GM12892 (cell line): ENCODE measurements around the gene ALAS2.

ENCODE experiments used
- POLR2A ChIP-seq: IDR thresholded peaks from 2 replicates; pipeline ENCODE4 v1.6.1; 2011; ENCODE audit warnings: low read depth, low read length, control low read depth
- POLR2AphosphoS5 ChIP-seq: IDR thresholded peaks from 2 replicates; pipeline ENCODE4 v1.6.1; 2011; ENCODE audit warnings: low read depth, low read length, control low read depth
- TAF1 ChIP-seq: IDR thresholded peaks from 2 replicates; pipeline ENCODE4 v1.6.1; 2011; ENCODE audit warnings: low read depth, mild to moderate bottlenecking, control low read depth, low read length, borderline replicate concordance

DNA sequence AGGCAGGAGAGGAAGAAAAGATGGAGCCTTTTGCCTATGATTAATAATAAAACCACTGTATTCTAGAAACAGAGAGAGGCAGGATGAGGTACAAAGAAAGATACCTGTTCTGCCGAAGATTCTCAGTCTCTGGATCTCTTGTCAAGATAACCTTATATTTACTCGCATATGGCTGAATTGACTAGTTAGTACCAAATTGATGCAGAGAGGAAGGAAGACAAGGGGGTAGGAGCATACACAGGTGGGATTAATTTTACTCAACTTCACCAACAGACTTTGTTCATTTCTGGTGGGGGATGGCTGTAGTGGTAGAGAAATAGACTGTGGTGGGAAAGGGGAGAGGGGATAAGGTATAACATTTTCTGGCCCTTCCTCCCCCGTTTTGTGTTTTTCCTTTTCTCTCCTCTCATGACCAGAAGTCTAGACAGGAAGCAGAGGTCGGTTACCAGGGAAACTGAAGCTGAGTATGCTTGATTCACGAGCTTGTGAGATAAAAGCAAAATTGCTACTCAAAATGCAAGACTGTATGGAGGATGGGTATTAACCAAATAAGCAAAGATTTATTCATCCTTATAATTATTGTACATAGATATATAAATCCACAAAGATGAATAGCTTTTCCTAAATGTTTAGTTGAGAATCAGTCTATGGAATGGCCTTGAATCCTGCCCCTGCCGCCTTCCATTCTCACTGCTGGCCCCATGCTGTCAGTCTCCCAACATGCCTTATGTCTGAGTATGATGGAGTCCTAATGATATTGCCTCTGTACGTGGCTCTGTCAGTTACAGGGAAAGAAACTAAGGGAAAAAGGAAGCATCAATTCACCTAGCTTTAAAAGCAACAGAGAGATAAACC lies 26.3 kb upstream of the ALAS2 start:
- TF ChIP-seq POLR2A = no peak
- no peak for TF ChIP-seq TAF1
- TF ChIP-seq POLR2AphosphoS5 = no peak
